Measurements from ENCODE around the gene GET4. TPM values are rescaled to one million over a fixed set of nuclear protein-coding genes. Genes with fewer than 3 reads are reported as not detected.

GET4 gene
- total and polyA plus RNA-seq, 2 of the 8 experiments (the other 6 are each of a cell fraction or from before 2014, with no cell fraction given) = 56.7 to 74.1 TPM

DNA sequence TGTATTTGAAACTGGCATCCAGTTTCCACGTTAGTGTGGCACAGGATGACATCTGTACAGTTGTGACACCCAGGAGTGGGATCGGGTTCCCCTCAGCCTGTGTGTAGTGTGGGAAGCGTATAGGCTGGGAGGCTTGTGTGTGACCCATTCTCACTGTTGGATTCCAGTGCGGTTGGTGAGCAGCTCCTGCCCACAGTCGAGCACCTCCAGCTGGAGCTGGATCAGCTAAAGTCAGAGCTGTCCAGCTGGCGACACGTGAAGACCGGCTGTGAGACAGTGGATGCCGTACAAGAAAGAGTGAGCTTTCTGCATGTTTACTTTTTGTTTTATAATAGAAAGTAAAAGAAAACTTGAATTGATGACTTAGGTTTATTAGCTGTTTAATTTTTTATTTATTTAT is 18.7 kb upstream of the GET4 start:
- no peak overlapping the region for H2BK12ac ChIP-seq (ENCODE audit: low read depth, low read length)
- H2BK20ac ChIP-seq (ENCODE audit: low read length) = no peak overlapping the region
- no peak overlapping the region for H2BK5ac ChIP-seq (ENCODE audit: low read depth, low read length)
- H3K18ac ChIP-seq (ENCODE audit: extremely low read depth, low read length) = no peak overlapping the region
- H4K20me1 ChIP-seq (replicated peaks in 1 of 2; ENCODE audit: control insufficient read depth in 1 of 2, insufficient read depth in 2 of 2, low read length in 2 of 2) = peaks cover 3 to 26% of the 10 kb centered on the region in 2 experiments
- no peak overlapping the region for H3K14ac ChIP-seq (ENCODE audit: insufficient read length)
- FAIRE-seq (no peak), DNase-seq (ENCODE audit: low read depth in 1 of 2, low spot score in 2 of 2) (no peak)
- no peak overlapping the region for H2AFZ ChIP-seq (ENCODE audit: low read length)
- no peaks in the 10 kb centered on the region for H3K9me3 ChIP-seq (ENCODE audit: insufficient read depth in 2 of 2, low read depth in 1 of 2, low read length in 1 of 2)
- H4K8ac ChIP-seq (ENCODE audit: extremely low read depth, insufficient read depth, low read length) = no peak overlapping the region
- TF ChIP-seq SP1 (IDR thresholded peaks at IDR 0.05; ENCODE audit: low read depth, low read length) = no peak
- no peak for TF ChIP-seq YY1 (IDR thresholded peaks at IDR 0.05; ENCODE audit: low read depth, low read length)
- TF ChIP-seq KDM1A (IDR thresholded peaks at IDR 0.05; ENCODE audit: borderline replicate concordance, low read length) = no peak
- TF ChIP-seq BRCA1 (IDR thresholded peaks at IDR 0.05; ENCODE audit: low read depth, low read length) = no peak
- no peak for TF ChIP-seq NRF1 (IDR thresholded peaks at IDR 0.05; ENCODE audit: low read depth, low read length)
- TF ChIP-seq POLR2AphosphoS5 (IDR thresholded peaks at IDR 0.05; ENCODE audit: low read depth, low read length) = no peak
- TF ChIP-seq CBX5 (IDR thresholded peaks at IDR 0.05; ENCODE audit: low read depth, low read length) = no peak
- no peak for TF ChIP-seq SP4 (IDR thresholded peaks at IDR 0.05; ENCODE audit: low read length)
- no peak for TF ChIP-seq KDM4A (IDR thresholded peaks at IDR 0.05; ENCODE audit: low read depth, low read length, severe bottlenecking)
- TF ChIP-seq JUND (IDR thresholded peaks at IDR 0.05; ENCODE audit: low read length) = no peak
- no peak for TF ChIP-seq CBX8 (IDR thresholded peaks at IDR 0.05; ENCODE audit: borderline replicate concordance, low read depth, low read length)
- no peak for TF ChIP-seq ASH2L (IDR thresholded peaks at IDR 0.05; ENCODE audit: low read length)
- TF ChIP-seq, protein P1, sequence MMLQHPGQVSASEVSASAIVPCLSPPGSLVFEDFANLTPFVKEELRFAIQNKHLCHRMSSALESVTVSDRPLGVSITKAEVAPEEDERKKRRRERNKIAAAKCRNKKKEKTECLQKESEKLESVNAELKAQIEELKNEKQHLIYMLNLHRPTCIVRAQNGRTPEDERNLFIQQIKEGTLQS (IDR thresholded peaks at IDR 0.05; ENCODE audit: insufficient read depth, low read depth, low read length) = no peak
- no peak overlapping the region for H2BK120ac ChIP-seq (replicated peaks; ENCODE audit: low read depth, low read length)
- no peak overlapping the region for H4K91ac ChIP-seq (replicated peaks; ENCODE audit: insufficient read length, low read length)
- H3K4me1 ChIP-seq (replicated peaks in 1 of 4; ENCODE audit: control insufficient read depth in 3 of 4, insufficient read depth in 4 of 4, low read length in 3 of 4) = no peaks in the 10 kb centered on the region
- WGBS, 2 experiments (ENCODE audit: extremely low coverage in 1 of 2, insufficient coverage in 1 of 2, insufficient read length in 1 of 2, insufficient replicate concordance in 2 of 2, low coverage in 1 of 2, low lambda C conversion rate in 2 of 2, missing lambda C conversion rate in 1 of 2) = 94% methylated on average over 9 of the region's 9 CpGs; no CpG with 5 or more reads in 1 of the 2 experiments
- H3K23me2 ChIP-seq (ENCODE audit: low read depth, low read length) = no peaks in the 10 kb centered on the region
- CTCF ChIA-PET (ENCODE audit: partially characterized antibody) = interaction anchor here (0.8 to 1.2 kb wide), 3 partner anchors 15 to 71 kb away, joined by 3 read pairs; no protein-coding TSS in a partner anchor
- no peaks in the 10 kb centered on the region for H3K27me3 ChIP-seq (replicated peaks in 1 of 4; ENCODE audit: control insufficient read depth in 3 of 4, extremely low read depth in 1 of 4, insufficient read depth in 3 of 4, low read length in 3 of 4)
- no peak overlapping the region for H3K4me3 ChIP-seq (ENCODE audit: extremely low read depth in 1 of 4, insufficient read depth in 2 of 4, low read depth in 3 of 4, low read length in 4 of 4)
- H3K56ac ChIP-seq (replicated peaks; ENCODE audit: insufficient read length, low read depth, low read length) = no peak overlapping the region
- H3K27ac ChIP-seq (ENCODE audit: low read depth, low read length) = no peak overlapping the region
- H3K23ac ChIP-seq (ENCODE audit: insufficient read length) = no peak overlapping the region
- no peaks in the 10 kb centered on the region; the same call in 1 of the 2 replicates for H3K79me1 ChIP-seq (ENCODE audit: low read depth, low read length)
- H3K9ac ChIP-seq (replicated peaks in 1 of 4; ENCODE audit: extremely low read depth in 1 of 4, low read depth in 3 of 4, low read length in 3 of 4) = no peak overlapping the region
- H2BK15ac ChIP-seq (ENCODE audit: low read length) = no peak overlapping the region
- POLR2A ChIA-PET (ENCODE audit: partially characterized antibody) = interaction anchor here (1.3 to 1.6 kb wide), 2 partner anchors 16 to 28 kb away, joined by 4 to 5 read pairs; no protein-coding TSS in a partner anchor
- no peak overlapping the region for H3K4ac ChIP-seq (replicated peaks; ENCODE audit: insufficient read length, low read depth, low read length)
- peaks cover 32 to 77% (median 69%) of the 10 kb centered on the region in 4 experiments for H3K36me3 ChIP-seq (ENCODE audit: control insufficient read depth in 2 of 4, insufficient read depth in 4 of 4, low read length in 3 of 4)
- H2AK5ac ChIP-seq (ENCODE audit: low read depth, low read length) = no peak overlapping the region
- H3K4me2 ChIP-seq (ENCODE audit: insufficient read depth in 1 of 2, low read depth in 2 of 2, low read length in 2 of 2) = no peak overlapping the region
- no peak overlapping the region for H4K5ac ChIP-seq (ENCODE audit: insufficient read length, low read depth, low read length)
- no peaks in the 10 kb centered on the region; a peak in 1 of 4 replicates for H3K79me2 ChIP-seq (ENCODE audit: control insufficient read depth in 1 of 2, insufficient read depth in 2 of 2, low read length in 2 of 2)

All from H1 (cell line).